Measurements from ENCODE around the gene ARAP1.

The ARAP1 gene

DNA sequence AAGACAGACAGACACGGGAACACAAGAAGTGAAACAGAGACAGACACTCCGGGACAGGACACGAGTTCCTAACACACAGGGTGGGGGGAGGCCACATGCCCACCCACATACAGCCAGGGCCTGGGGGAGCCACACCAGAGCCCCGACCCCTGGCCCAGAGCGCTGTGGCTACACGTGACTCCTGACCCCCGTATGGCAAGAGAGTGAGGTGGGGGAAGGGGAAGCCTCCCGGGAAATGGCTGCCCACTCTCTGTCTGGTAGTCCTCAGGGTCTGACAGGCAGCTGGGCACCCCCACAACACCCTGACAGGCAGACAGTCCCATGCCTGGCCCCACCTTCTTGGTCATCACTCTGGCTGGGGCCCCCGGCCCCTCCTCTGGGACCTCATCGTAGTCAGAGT, 39.4 kb downstream of the ARAP1 start:
- no peak overlapping the region for H3K4me3 ChIP-seq (ENCODE audit: low read length)
- DNase-seq (ENCODE audit: low read depth), result no peak
- TF ChIP-seq, protein P1, sequence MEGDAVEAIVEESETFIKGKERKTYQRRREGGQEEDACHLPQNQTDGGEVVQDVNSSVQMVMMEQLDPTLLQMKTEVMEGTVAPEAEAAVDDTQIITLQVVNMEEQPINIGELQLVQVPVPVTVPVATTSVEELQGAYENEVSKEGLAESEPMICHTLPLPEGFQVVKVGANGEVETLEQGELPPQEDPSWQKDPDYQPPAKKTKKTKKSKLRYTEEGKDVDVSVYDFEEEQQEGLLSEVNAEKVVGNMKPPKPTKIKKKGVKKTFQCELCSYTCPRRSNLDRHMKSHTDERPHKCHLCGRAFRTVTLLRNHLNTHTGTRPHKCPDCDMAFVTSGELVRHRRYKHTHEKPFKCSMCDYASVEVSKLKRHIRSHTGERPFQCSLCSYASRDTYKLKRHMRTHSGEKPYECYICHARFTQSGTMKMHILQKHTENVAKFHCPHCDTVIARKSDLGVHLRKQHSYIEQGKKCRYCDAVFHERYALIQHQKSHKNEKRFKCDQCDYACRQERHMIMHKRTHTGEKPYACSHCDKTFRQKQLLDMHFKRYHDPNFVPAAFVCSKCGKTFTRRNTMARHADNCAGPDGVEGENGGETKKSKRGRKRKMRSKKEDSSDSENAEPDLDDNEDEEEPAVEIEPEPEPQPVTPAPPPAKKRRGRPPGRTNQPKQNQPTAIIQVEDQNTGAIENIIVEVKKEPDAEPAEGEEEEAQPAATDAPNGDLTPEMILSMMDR (conservative IDR thresholded peaks at IDR 0.05; ENCODE audit: low read length), result no peak

DNA sequence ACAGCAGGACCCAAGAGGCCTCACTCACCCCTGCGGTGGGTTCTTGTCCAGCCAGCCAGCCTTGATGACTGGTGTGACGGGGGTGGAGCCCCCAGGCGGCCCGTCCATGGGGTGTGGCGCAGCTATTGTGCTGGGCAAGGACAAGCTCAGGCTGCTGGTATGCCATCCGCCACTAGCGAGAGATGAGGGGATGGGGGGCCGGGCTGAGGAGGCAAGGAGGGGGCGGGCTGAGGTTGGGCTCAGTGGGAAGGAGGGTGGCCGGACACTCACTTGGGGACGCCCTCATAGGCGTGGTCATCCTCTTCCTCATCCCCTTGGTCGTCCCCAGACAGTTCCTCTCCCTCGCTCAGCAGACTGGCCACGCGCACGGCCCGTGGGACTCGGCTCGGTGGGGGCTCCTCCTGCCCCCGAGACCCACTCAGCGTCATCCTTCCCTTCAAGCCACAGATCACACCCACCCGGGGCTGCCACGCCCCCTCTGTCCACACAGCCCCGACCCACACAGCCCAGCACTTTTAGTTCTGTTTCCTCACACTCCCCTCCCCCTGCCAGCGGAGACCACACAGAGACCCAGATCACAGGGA, 39.9 kb downstream of the ARAP1 start:
- TF ChIP-seq, protein P1 (conservative IDR thresholded peaks at IDR 0.05; ENCODE audit: low read length), result no peak
- no peak overlapping the region for H3K4me3 ChIP-seq (ENCODE audit: low read length)
- DNase-seq (ENCODE audit: low read depth), result no peak

DNA sequence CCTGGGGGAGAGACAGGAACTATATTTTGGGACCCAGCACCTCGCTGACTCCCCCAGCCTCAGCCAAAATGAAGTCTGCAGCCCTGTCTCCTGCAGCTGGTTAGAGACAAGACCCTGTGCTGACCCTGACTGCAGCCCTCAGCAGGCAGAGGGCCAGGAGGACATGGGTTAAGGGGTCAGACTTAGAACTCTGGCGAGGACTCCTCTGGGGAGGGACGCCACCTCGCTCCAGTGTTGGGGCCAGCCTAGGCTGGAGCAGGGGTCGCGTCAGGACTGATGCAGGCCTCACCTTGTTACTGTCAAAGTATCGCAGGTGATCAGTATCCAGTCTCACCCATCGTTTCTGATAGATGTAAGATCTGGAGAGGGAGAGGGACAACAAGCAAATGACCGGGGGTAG, 41.1 kb downstream of the ARAP1 start:
- no peak overlapping the region for H3K4me3 ChIP-seq (ENCODE audit: low read length)
- TF ChIP-seq, protein P1 (conservative IDR thresholded peaks at IDR 0.05; ENCODE audit: low read length), result no peak
- no peak for DNase-seq (ENCODE audit: low read depth)

- TF ChIP-seq, protein P1 (conservative IDR thresholded peaks at IDR 0.05; ENCODE audit: low read length), result no peak
- H3K4me3 ChIP-seq (ENCODE audit: low read length), result no peak overlapping the region
- DNase-seq (ENCODE audit: low read depth), result no peak
Observed at GRCh38 chr11:72710278-72710677, 41.9 kb downstream of the ARAP1 start.

DNA sequence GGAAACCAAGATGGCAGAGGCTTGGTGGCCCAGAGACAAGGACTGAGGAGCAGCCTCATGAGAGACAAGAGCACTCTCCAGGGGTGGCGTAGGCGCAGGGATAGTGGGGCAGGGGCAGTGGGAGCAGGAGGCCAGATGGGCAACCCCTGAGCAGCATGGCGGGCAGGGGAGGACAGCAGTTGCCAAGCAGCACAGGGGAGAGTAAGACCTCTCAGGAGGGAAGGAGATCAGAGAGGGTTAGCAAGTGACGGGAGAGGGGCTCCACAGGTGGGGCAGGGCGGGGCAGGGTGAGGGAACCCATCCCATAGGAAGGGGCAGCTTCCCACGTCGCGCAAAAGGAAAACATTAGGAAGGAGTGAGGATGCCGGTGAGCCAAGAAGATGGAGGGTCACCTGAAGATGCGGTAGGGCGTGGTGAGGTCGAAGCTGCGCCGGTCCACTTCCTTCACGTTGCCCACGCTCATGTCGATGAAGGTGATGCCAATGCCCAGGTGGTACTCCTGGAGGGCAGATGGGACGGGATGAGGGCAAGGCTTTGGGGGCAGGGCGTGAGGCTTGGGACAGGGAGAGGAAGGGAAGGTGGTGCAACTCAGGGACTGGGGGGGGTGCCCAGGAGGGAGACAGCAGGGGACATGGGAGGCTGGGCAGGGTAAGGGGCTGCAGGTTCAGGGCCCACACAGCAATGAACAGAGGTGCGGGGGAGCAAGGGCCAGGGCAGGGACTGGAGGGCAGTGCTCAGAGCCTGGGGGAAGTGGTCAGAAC, 42.5 kb downstream of the ARAP1 start:
- H3K4me3 ChIP-seq (ENCODE audit: low read length), result no peak overlapping the region
- no peak for DNase-seq (ENCODE audit: low read depth)
- TF ChIP-seq, protein P1 (conservative IDR thresholded peaks at IDR 0.05; ENCODE audit: low read length), result no peak

DNA sequence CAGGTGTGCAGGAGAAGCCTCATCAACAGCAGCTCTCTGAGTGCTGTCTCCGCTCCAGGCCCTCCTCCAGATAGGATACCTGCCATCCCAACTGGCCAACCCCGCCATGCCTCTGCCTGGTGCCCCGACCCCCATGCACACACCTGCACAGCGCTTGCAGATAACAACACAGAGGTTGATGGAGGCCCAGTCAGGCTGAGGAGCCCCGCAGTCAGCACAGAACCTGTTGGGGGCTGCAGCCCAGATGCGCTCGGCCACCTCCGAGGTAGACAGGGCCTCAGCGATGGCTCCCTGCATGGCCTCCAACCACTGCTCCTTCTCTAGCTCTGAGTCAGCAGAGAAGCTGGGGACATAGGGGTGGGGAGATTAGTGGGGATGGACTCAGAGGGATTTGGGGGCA, 45.2 kb downstream of the ARAP1 start:
- DNase-seq (ENCODE audit: low read depth), result no peak
- TF ChIP-seq, protein P1 (conservative IDR thresholded peaks at IDR 0.05; ENCODE audit: low read length), result no peak
- no peak overlapping the region for H3K4me3 ChIP-seq (ENCODE audit: low read length)

- TF ChIP-seq, protein P1 (conservative IDR thresholded peaks at IDR 0.05; ENCODE audit: low read length), result no peak
- H3K4me3 ChIP-seq (ENCODE audit: low read length), result no peak overlapping the region
- DNase-seq (ENCODE audit: low read depth), result no peak
Observed at GRCh38 chr11:72706579-72706978, 45.6 kb downstream of the ARAP1 start.

Data from AG10803 (cell line).